Activated T-cell treated with anti-CD3 and anti-CD28 coated beads for 48 hours (primary cell): ENCODE data around the gene ARL1.
"Not testable (repeated sequence)": the region's sequence is repeated elsewhere in the genome, so short reads cannot be mapped to it uniquely, and the experiment has no call there.

ENCODE experiments used
- DNase-seq: peaks from one replicate; pipeline ENCODE4 v3.0.0-alpha.2; 2020; ENCODE audit warnings: low read depth

The ARL1 gene

DNA sequence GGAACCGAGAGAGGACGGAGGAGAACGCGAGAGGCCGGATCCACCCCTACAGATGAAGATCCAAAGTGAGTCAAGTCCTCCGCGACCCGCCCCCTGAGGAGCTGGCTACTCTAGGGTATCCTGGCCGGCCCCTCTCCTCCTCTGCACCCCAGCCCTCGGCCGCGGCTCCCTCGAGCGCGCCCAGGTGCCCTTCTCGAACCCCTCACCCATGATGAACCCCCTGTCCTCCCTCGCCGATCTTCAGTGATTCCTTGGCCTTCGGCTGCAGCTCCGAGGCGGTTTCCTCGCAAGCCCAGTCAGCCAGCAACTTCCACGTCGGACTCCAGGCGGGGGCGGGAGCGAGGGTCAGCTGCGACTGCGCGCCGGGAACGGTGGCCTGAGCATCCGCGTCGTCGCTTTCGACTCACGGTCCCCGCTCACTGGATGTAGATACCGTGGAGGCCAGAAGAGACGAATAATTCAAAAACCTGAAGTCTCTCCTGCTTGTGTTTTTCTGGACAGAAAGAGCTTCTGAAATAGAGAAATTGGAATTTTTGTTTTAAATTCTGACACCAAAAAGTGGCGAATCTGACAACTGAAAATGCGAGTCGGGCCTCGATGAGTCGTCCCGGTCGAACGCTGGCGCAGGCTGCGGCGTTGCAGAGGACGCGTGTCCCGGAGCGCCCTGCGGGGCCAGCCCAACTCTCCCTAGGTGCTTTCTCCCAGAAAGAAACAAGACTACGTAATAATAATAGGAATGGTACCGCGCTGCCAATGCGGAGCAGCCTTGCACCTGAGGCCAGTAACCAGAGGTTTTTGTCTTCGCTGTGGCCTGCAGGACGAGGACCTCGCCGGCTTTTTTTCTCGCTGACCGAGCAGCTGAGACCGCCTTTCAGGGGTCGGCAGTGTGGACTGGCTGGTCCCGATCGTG is at the start of gene ARL1:
Gene ARL1, minus strand, starts transcription at position 337 of the 910 bp plus-strand sequence. Its CDS starts 127 bp downstream, at position 210.
- DNase-seq = peak; percentile 76

DNA sequence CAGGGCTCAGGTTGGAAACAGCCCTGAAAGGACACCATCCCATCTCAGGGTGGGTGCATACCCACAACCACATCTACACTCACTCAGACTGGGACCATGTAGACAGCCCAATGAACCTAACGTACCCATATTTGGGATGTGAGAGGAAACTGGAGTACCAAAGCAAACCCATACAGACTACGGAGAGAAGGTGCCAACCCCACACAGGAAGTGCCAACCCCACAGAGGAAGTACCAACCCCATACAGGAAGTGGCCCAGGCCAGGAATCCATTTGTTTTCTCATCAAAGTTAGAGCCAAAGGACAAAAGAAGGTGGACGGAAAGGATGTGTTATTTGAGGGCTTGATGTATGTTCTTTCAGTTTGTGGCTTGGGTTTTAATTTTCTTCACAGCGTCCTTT is 48.1 kb upstream of the ARL1 start:
- peak; percentile 1 for DNase-seq

DNA sequence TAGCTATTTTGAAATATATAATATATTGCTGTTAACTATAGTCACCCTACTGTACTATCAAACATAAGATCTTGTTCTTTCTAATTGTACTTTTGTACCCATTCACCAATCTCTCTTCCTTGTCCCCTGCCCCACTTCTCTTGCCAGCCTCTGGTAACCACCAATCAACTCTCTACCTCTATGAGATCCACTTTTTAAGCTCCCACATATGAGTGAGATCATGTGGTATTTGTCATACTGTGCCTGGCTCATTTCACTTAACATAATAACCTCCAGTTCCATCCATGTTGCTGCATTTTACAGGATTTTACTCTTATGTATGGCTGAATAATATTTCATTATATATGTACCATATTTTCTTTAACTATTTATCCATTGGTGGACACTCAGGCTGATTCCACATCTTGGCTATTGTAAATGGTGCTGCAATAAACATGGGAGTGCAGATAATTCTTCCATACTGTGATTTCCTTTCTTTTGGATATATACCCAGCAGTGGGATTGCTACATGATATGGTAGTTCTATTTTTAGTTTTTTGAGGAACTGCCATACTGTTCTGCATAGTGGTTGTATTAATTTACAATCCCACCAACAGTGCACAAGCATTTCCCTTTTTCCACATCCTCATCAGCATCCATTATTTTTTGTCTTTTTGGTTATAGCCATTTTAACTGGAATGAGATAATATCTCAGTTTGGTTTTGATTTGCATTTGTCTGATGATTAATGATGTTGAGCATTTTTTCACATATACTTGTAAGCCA is 34.1 kb upstream of the ARL1 start:
- DNase-seq = no peak

DNA sequence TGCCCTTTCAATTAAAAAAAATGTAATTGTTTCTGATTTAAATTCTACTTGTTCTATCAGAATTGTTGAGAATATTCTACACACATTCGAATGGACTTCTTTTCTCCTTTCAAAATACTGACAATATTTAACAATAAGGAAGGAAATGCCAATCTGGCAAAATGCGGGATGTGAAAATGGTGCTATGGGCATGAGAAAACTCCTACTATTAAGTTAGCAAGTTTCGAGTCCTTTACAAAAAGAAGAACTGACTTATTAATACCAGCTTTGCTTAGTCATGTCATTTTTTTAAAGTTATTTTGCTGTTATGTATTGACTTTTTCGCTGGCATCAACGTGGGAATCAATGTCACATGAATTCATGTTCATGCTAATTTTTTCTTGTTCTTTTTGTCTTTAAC is 31.7 kb upstream of the ARL1 start:
- DNase-seq = no peak

DNA sequence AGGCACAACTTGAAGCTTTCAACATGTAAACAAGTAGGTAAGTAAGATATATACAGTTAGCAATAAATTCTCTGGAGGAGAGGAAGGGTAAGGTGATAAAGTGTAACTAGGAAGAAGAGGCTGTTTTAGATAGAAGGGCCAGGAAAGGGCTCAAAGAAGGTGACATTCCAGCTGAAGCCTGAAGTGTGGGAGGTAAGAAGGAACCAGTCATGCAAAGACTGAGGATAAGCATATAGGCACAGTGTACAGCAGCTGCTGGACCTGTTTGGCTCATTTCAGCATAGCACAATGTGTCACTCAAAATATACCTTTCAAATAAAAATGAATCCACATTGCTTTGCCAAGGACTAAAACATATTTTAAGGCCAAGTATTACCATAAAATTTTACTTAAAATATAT is 28.6 kb upstream of the ARL1 start:
- no peak for DNase-seq

DNA sequence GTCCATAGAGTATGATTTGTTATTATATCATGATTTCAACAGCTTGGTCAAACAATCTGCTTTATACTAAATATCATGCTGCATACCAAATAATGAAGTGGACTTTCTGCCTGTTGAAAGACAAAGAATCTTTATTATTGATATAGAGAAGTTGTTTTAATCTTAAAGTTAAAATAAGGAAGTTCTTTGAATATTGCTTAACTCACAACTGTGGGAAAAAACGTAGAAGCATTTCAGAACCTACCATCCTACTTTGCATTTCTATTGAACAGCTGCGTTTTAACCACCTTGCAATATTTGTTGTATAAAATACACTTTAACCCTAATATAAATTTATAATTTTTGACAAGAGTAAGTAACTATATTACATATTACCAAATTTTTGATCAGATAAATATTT is 22.9 kb upstream of the ARL1 start:
- DNase-seq = no peak

DNA sequence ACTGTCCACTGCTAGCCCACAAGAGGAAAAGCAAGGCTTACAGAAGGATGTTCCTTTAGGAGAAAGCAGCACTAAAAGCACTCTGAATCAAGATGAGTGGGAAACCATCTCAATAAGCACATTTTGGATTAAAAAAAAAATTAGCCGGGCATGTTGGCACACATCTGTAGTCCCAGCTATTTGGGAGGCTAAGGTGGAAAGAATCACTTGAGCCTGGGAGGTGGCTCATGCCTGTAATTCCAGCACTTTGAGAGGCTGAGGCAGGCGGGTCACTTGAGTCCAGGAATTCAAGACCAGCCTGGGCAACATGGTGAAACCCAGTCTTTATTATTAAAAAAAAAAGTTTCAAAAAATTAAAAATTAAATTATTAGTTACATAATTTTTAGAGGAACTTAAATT is 17.0 kb upstream of the ARL1 start:
- DNase-seq = no peak

DNA sequence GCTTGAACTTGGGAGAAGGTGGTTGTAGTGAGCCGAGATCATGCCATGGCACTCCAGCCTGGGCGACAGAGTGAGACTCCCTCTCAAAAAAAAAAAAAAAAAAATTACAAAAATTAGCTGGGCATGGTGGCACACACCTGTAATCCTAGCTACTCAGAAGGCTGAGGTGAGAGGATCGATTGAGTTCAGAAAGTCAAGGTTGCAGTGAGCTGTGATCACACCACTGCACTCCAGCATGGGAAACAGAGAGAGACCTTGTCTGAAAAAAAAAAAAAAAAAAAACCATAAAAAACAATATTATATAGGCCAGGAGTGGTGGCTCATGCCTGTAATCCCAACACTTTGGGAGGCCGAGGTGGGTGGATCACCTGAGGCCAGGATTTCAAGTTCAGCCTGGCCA is 14.5 kb upstream of the ARL1 start:
- DNase-seq = not testable (repeated sequence)

DNA sequence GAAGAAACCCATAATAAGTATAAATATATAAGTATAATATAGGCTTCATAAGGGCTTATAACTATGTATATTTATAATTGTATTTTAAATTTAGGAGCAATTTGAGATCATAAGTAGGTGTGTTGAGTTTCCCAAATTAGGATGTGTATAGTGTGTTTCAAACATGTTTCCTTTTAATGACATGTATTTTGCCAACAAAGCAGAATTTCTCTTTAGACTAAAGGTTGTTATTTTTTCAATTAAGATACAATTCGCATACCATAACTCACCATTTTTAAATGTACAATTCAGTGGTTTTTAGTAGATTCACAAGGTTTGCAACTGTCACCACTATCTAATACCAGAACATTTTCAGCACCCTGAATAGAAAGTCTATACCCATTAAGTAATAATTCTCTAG is 7.7 kb upstream of the ARL1 start:
- DNase-seq = no peak

DNA sequence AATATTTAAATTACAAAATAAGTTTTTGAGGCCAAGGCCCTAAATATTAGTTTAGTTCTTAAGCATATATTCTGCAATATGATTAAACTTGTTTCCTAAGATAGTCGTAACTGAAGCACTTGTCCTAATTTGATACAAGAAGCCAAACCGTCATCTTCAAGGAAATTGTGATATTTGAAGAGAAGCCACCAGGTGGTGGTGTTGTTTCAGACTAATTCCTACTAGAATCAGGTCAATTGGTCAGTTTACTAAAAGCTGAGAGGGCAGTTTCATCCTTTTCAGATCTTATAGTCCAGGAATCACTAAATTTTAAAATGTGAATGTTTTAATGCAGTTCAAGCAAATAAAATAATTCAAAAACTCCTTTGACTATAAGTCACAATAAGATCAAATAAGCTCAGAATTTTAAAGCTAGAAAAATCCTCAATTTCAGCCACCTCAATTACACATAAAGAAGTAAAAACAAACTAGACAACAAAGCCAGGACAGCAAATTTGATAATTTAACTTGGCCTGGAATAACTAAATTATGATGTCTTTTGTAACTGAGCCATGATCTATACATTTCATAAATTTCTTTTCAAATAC is 7.1 kb upstream of the ARL1 start:
- no peak for DNase-seq

DNA sequence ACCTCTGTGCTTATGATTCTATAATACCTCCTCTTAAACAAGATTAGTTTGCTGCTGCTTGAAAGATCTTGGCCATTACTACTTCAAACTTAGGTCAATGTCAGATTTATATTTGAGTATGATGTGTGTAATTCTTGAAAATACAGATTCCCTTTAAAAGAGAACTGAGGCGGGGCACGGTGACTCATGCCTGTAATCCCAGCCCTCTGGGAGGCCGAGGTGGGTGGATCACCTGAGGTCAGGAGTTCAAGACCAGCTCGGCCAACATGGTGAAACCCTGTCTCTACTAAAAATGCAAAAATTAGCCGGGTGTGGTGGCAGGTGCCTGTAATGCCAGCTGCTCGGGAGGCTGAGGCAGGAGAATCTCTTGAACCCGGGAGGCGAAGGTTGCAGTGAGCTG is 2.6 kb upstream of the ARL1 start:
- not testable (repeated sequence) for DNase-seq

DNA sequence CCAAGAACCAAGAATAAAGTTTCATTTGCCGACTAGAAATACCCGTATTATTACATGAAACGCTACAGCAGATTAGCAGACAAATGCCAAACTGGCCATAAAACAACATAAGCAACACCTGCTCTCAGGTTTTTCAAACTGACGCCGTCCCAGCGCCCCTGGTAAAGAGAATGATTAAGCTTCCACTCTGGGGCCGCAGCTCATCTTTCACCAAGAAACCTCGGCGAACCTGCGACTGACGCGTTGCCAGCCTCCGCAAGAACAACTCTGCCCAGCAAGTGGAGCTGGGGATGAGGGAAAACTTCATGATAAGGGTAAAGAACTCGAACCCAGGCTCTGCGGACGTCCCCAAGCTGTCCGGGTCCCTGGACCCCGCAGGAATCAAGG is 530 bp downstream of the ARL1 start:
- no peak for DNase-seq

DNA sequence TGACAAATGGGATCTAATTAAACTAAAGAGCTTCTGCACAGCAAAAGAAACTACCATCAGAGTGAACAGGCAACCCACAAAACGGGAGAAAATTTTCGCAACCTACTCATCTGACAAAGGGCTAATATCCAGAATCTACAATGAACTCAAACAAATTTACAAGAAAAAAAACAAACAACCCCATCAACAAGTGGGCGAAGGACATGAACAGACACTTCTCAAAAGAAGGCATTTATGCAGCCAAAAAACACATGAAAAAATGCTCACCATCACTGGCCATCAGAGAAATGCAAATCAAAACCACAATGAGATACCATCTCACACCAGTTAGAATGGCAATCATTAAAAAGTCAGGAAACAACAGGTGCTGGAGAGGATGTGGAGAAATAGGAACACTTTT is 16.4 kb downstream of the ARL1 start:
- not testable (repeated sequence) for DNase-seq

DNA sequence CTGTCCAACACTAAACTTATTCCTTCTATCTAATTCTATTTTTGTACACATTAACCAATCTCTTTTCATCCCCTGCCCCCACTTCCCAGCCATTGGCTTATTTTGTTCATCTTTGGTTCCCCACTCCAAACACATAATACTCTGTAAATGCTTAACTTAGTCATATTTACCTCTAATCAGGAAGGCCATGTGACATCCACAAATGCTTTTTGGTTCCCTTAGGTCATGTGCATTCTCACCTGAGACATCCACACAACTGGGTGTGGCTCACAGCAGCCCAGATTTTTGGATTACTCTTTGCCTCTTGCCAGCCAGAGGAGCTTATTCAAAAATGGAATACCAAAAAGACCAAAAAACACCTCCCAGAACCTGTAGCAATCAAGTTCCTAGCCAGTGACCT is 28.4 kb downstream of the ARL1 start:
- DNase-seq = no peak

DNA sequence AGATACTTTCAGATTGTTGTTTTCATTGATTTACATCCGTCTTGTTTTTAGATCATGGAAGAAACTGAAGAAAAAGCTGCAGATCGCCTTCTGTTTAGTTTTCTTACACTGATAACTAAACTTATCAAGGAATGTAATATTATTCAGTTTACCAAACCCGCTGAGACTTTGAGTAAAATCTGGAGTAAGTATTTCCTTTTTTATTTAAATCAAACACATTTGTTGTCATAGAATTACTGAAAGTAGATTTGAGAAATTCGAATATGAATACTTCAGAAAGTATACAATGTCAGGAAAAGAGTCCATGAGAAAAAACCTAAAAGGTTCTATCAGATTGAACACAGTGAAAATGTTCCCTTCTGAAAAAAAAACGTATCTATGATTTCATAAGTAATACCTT is 32.0 kb downstream of the ARL1 start:
- DNase-seq = no peak

DNA sequence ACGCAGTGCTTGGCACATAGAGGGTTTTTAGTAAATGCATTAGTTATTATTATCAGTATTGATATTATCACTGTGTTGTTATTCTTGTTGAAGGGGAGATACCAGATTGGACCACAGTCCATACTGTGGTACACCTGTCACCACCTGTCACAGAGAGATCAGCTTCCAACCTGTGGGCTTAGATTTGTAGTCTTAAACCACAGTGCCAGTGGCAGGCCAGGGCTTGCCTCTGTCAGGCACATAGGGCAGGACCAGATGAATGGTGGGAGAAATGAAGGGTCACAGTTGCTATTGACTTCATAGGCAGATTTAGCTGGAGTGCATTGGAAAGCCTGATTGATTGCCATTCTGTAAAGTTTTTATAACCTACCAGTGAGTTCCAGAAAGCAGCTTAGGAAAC is 35.1 kb downstream of the ARL1 start:
- DNase-seq = no peak

DNA sequence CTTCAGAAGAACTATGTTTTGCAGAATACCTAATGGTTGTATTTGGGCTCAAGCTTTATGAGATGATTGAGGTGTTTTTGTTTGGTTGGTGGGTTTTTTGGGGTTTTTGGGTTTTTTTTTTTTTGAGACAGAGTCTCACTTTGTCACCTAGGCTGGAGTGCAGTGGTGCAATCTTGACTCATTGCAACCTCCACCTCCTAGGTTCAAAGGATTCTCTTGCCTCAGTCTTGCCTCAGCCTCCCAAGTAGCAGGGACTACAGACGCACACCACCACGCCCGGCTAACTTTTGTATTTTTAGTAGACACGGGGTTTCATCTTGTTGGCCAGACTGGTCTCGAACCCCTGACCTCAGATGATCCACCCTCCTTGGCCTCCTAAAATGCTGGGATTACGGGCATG is 39.6 kb downstream of the ARL1 start:
- no peak for DNase-seq

DNA sequence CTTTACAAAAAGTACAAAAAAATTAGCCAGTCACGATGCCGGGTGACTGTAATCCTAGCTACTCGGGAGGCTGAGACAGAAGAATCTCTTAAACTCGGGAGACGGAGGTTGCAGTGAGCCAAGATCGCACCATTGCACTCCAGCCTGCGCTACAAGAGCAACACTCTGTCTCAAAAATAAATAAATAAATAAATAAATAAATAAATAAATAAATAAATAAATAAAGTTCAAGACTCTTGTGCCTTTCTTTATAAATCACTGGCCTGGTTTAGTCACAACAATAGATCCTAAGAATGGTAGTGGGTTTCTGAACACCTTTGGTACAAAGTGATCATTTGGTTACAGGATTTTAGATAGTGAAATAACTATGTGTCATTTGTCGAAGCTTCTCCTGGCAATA is 46.1 kb downstream of the ARL1 start:
- DNase-seq = no peak

DNA sequence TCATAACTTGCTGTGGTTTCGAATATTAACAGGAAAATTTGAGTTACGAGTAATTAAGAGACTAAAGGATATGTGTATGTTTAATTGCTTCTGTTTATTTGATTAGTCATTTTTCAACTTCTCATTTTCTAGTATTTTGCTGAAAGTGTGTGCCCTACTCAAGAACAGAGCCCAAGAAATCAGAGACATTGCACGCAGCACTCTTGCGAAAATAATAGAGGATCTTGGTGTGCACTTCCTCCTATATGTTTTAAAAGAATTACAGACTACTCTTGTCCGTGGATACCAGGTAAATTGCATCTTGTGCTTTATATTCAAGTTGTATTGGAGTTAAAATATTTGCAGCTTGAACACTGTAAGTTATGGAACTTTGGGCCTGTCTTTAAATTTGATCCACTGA is 50.8 kb downstream of the ARL1 start:
- no peak for DNase-seq

DNA sequence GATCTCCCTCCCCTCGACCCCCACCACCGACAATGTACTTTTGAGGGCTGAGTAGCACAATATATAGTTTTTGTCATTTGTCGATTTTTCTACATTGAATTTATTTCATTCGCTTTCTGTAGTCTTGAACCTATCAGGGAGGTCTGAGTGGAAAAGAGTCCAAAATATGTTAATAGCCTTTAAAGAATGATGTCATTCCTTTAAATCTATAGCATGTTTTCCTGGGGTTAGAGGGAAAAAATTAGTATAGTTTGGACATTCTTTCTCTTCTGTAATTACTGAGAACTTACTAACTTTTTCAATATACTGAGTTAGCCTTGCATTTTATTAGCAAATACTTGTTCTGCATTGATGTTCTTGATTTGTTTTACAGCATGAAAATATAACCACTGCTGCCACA is 55.9 kb downstream of the ARL1 start:
- DNase-seq = no peak

DNA sequence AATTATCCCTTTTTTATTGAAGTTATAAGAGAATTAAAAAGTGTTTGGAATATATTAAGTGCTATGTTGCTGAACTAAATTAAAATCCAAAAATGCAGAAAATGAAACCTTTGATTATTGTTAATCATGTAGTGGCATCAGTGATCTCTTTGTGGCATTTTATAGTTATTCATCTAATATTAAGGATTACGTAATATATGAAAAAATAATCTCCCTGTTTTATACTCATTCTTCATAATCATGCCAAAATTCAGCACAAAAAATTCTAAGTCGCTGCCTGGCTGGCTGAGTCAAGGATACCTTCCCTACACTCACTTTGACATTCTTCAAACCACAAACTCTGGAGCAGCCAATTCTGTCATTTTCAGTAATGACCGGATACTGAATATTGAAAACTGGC is 63.7 kb downstream of the ARL1 start:
- DNase-seq = no peak
